ENCODE measurements around the gene VCP.

DNA sequence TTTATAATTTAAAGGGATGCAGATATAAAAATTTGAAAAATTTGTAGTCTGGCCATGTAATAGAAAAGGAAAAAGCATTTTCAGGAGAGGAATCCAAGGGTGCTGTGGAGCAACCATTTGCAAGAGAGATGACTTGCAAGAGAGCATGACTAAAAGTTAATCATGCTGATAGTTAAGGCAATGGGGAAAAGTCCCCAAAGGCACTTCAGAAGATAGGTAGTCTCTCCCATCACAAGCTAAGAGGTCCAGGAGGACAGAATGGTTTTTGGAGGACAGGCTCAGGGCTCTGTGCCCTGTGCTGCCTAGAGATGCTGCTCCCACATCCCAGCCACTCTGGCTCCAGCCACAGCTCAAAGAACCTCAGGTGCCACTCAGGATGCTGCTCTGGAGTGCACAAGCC lies 44.1 kb downstream of the VCP start:
- TF ChIP-seq, protein P1, sequence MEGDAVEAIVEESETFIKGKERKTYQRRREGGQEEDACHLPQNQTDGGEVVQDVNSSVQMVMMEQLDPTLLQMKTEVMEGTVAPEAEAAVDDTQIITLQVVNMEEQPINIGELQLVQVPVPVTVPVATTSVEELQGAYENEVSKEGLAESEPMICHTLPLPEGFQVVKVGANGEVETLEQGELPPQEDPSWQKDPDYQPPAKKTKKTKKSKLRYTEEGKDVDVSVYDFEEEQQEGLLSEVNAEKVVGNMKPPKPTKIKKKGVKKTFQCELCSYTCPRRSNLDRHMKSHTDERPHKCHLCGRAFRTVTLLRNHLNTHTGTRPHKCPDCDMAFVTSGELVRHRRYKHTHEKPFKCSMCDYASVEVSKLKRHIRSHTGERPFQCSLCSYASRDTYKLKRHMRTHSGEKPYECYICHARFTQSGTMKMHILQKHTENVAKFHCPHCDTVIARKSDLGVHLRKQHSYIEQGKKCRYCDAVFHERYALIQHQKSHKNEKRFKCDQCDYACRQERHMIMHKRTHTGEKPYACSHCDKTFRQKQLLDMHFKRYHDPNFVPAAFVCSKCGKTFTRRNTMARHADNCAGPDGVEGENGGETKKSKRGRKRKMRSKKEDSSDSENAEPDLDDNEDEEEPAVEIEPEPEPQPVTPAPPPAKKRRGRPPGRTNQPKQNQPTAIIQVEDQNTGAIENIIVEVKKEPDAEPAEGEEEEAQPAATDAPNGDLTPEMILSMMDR (IDR thresholded peaks at IDR 0.05; ENCODE audit: low read length), result no peak
- TF ChIP-seq EZH2 (IDR thresholded peaks at IDR 0.05; ENCODE audit: borderline replicate concordance, low read length), result no peak
